ENCODE measurements around the gene ARRB1.
"Not testable (repeated sequence)": the region's sequence is repeated elsewhere in the genome, so short reads cannot be mapped to it uniquely, and the experiment has no call there.

The ARRB1 gene

GRCh38 chr11:75311858-75312288 lies 39.6 kb downstream of the ARRB1 start:
- H3K4me3 ChIP-seq (ENCODE audit: low read length): no peak overlapping the region
- DNase-seq (ENCODE audit: low read depth): no peak
- TF ChIP-seq, protein P1, sequence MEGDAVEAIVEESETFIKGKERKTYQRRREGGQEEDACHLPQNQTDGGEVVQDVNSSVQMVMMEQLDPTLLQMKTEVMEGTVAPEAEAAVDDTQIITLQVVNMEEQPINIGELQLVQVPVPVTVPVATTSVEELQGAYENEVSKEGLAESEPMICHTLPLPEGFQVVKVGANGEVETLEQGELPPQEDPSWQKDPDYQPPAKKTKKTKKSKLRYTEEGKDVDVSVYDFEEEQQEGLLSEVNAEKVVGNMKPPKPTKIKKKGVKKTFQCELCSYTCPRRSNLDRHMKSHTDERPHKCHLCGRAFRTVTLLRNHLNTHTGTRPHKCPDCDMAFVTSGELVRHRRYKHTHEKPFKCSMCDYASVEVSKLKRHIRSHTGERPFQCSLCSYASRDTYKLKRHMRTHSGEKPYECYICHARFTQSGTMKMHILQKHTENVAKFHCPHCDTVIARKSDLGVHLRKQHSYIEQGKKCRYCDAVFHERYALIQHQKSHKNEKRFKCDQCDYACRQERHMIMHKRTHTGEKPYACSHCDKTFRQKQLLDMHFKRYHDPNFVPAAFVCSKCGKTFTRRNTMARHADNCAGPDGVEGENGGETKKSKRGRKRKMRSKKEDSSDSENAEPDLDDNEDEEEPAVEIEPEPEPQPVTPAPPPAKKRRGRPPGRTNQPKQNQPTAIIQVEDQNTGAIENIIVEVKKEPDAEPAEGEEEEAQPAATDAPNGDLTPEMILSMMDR (conservative IDR thresholded peaks at IDR 0.05; ENCODE audit: low read depth, low read length): no peak

DNA sequence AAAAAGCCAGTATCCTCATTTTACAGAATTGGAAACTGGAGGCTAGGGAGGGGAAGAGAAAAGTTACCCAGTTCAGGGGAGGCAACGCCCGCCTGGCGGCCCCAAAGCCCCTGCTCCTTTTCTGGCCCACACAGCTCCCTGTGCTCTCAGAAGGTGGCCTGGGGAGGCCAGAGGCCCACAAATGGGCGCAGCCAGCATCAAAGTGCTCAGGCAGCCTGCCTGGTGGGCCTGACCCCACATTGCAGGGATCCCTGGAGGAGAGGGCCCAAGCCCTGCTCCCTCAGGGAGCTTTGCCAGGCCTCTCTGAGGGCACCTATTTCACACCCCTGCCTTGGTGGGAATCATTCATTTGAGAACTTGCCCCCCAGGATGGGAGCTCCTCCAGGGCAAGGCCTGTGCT lies 42.5 kb downstream of the ARRB1 start:
- H3K4me3 ChIP-seq (ENCODE audit: low read length): no peak overlapping the region
- TF ChIP-seq, protein P1 (conservative IDR thresholded peaks at IDR 0.05; ENCODE audit: low read depth, low read length): no peak
- DNase-seq (ENCODE audit: low read depth): no peak

DNA sequence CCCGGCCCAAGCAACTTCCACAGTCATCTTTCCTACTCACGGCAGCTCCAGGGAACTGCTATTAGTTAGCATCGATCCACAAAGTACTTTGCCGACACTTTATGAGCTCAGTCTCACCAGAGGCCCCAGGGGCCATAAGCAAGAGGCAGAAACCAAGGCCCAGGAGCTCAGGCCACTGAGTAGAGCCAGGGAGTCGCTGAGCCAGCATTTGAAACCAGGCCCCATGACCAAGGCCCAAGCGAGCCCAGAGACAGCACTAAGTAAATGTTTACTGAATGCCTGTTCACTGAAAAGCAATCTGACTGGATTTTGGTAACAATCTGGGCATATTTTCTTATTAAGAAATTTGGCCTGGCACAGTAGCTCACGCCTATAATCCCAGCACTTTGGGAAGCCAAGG lies 43.3 kb downstream of the ARRB1 start:
- no peak overlapping the region for H3K4me3 ChIP-seq (ENCODE audit: low read length)
- TF ChIP-seq, protein P1 (conservative IDR thresholded peaks at IDR 0.05; ENCODE audit: low read depth, low read length): no peak
- no peak for DNase-seq (ENCODE audit: low read depth)

- no peak overlapping the region for H3K4me3 ChIP-seq (ENCODE audit: low read length)
- DNase-seq (ENCODE audit: low read depth): no peak
- TF ChIP-seq, protein P1 (conservative IDR thresholded peaks at IDR 0.05; ENCODE audit: low read depth, low read length): no peak
Observed at GRCh38 chr11:75307058-75307457, 44.4 kb downstream of the ARRB1 start.

- TF ChIP-seq, protein P1 (conservative IDR thresholded peaks at IDR 0.05; ENCODE audit: low read depth, low read length): no peak
- DNase-seq (ENCODE audit: low read depth): no peak
- H3K4me3 ChIP-seq (ENCODE audit: low read length): no peak overlapping the region
Observed at GRCh38 chr11:75306529-75306928, 44.9 kb downstream of the ARRB1 start.

- TF ChIP-seq, protein P1 (conservative IDR thresholded peaks at IDR 0.05; ENCODE audit: low read depth, low read length): no peak
- DNase-seq (ENCODE audit: low read depth): no peak
- H3K4me3 ChIP-seq (ENCODE audit: low read length): no peak overlapping the region
Observed at GRCh38 chr11:75305993-75306392, 45.5 kb downstream of the ARRB1 start.

GRCh38 chr11:75305452-75305851 lies 46.0 kb downstream of the ARRB1 start:
- TF ChIP-seq, protein P1 (conservative IDR thresholded peaks at IDR 0.05; ENCODE audit: low read depth, low read length): no peak
- DNase-seq (ENCODE audit: low read depth): no peak
- no peak overlapping the region for H3K4me3 ChIP-seq (ENCODE audit: low read length)

DNA sequence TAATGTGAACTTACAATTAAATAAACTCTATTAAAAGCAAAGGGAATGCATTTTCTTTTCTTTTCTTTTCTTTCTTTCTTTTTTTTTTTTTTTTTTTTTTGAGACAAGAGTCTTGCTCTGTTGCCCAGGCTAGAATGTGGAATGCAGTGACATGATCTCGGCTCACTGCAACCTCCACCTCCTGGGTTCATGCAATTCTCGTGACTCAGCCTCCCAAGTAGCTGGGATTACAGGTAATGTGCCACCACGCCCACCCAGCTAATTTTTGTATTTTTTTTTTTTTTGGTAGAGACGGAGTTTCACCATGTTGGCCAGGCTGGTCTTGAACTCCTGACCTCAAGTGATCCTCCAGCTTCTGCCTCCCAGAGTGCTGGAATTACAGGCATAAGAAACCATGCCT lies 46.5 kb downstream of the ARRB1 start:
- DNase-seq (ENCODE audit: low read depth); H3K4me3 ChIP-seq (ENCODE audit: low read length): not testable (repeated sequence)

Data from retinal pigment epithelial cell (primary cell).